HG02981 (cell line): ENCODE results near the gene ATF1.
A peak's percentile ranks its signal among the peaks of the same experiment; 100 is the strongest.

ENCODE experiments used
- ATAC-seq: cut with Tn5 transposase; IDR thresholded peaks from one replicate; pipeline ENCODE4 v1.9.1; 2021; ENCODE audit warnings: mild to moderate bottlenecking, moderate library complexity; ENCODE audit not compliant: unreplicated experiment

The ATF1 gene

GRCh38 chr12:50763639-50764285 is at the start of gene ATF1:
Gene ATF1 (plus strand): TSS chr12:50764101. CDS start chr12:50780146, 16,045 bp downstream.
- peak; percentile 74 for ATAC-seq

- no peak for ATAC-seq
Observed at GRCh38 chr12:50715174-50715573, 48.7 kb upstream of the ATF1 start.

- no peak for ATAC-seq
Observed at GRCh38 chr12:50718760-50719159, 45.1 kb upstream of the ATF1 start.

GRCh38 chr12:50720085-50720484 is 43.8 kb upstream of the ATF1 start:
- ATAC-seq = no peak

- ATAC-seq = no peak
Observed at GRCh38 chr12:50720501-50720900, 43.4 kb upstream of the ATF1 start.

GRCh38 chr12:50723865-50724264 is 40.0 kb upstream of the ATF1 start:
- no peak for ATAC-seq

- ATAC-seq = no peak
Observed at GRCh38 chr12:50725011-50725942, 38.6 kb upstream of the ATF1 start.

- no peak for ATAC-seq
Observed at GRCh38 chr12:50727466-50727865, 36.4 kb upstream of the ATF1 start.

GRCh38 chr12:50728417-50728816 is 35.5 kb upstream of the ATF1 start:
- ATAC-seq = no peak

- ATAC-seq = no peak
Observed at GRCh38 chr12:50728841-50729240, 35.1 kb upstream of the ATF1 start.

GRCh38 chr12:50732591-50732990 is 31.3 kb upstream of the ATF1 start:
- ATAC-seq = no peak

GRCh38 chr12:50733706-50734105 is 30.2 kb upstream of the ATF1 start:
- ATAC-seq = no peak

GRCh38 chr12:50734409-50735263 is 29.3 kb upstream of the ATF1 start:
- ATAC-seq = no peak

- no peak for ATAC-seq
Observed at GRCh38 chr12:50739611-50740010, 24.3 kb upstream of the ATF1 start.

GRCh38 chr12:50740307-50740706 is 23.6 kb upstream of the ATF1 start:
- no peak for ATAC-seq

- ATAC-seq = no peak
Observed at GRCh38 chr12:50742776-50743175, 21.1 kb upstream of the ATF1 start.

GRCh38 chr12:50745861-50746260 is 18.0 kb upstream of the ATF1 start:
- no peak for ATAC-seq

GRCh38 chr12:50746431-50746830 is 17.5 kb upstream of the ATF1 start:
- ATAC-seq = no peak

GRCh38 chr12:50747817-50748216 is 16.1 kb upstream of the ATF1 start:
- ATAC-seq = no peak

- no peak for ATAC-seq
Observed at GRCh38 chr12:50749459-50749882, 14.4 kb upstream of the ATF1 start.

- no peak for ATAC-seq
Observed at GRCh38 chr12:50750366-50750765, 13.5 kb upstream of the ATF1 start.
